Measurements from ENCODE around the gene BRAF.
"Not testable (repeated sequence)": the region's sequence is repeated elsewhere in the genome, so short reads cannot be mapped to it uniquely, and the experiment has no call there.

The BRAF gene

DNA sequence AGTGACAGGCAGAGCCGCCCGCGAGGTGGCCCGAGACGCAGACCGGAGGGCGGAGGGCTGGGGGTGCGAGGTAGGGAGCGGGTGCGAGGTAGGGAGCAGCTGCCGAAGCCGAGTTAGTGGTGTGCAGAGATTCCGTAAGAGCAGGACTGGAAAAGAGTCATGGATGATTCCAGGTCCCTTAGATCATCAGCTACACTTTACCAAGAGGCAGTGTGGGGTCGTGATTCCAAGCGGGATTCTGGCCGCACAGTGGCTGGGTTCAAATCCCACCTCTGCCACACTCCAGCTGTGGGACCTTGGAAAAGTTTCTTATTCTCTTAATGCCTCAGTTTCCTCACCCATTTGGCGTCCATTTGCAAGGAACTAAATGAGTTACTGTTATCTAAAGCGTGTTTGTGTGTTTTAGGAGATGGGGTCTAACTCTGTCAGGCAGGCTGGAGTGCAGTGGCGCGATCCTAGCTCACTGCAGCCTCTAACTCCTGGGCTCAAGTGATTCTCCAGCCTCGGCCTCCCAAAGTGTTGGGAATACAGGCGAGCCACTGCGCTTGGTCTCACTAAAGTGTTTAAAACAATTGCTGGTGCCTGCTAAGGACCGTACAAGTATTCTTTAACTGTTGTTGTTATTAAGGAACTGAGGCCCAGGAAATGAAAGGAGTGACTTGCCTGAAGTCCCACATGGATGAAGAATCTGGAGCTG lies 227.1 kb downstream of the BRAF start:
- no peak for DNase-seq

DNA sequence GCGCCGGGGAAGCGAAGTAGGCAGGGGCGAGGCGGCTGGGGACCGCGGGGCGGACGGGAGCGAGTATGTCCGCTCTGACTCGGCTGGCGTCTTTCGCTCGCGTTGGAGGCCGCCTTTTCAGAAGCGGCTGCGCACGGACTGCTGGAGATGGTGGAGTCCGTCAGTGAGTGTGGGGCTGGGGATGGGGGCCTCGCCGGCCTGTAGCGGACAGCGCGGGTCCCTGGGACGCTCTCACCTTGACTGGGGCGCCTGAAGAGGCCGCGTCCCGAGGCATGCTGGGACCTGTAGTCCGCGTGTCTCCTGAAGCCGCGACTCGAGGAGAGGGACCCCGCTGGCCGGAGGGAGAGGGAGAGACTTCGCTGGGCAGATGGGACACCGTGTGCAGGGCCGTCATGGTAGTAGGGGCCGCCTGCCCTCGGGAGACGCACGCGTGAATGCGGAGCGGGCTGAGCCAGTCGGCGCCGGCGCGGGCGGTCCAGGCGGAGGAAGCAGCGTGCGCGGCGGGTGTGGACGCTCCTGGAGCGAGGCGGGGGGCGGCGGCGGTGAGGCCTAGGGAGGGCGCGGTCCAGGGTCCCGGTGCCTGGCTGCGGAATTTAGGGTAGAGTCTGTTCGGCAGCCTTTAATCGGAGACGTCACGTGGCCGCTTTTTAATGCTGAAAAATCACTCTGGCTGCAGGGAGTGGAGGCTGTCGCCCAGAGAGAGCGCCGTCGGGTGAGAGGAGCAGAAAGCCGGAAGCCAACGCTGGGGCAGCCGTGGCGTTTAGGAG lies 227.9 kb downstream of the BRAF start, which contains the start of gene NDUFB2:
Gene NDUFB2, plus strand, starts transcription at position 29 of the 767 bp plus-strand sequence. Its CDS starts 37 bp downstream, at position 66.
- peak; percentile 56 for DNase-seq

DNA sequence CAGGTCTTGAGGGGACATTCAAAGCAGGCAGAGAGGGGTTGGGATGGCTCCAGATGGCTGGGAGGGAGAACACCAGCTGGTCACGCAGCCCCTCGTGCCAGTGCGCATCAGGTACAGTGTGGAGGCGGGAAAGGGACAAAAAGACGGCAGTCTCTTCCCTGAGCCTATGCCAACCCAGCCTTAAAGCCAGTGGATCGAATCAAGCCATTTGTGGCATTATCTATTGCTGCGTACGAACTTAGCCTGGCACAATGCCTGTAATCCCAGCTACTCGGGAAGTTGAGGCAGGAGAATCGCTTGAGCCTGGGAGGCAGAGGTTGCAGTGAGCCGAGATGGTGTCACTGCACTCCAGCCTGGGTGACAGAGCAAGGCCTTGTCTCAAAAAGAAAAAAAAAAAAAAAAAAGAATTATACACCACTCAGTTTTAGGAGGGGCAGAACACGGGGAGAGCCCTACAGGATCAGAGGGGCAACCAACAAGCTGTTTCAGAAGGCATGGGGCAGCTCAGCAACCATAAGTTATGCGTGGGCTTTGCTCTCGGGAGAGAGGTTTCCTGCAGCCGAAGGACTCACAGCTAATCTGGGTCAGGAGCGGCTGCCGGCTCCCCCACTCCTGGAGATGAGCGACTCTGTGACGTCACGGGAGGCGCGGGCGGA lies 228.6 kb downstream of the BRAF start:
- peak; percentile 89 for DNase-seq

GRCh38 chr7:140695381-140695780 lies 229.3 kb downstream of the BRAF start:
- DNase-seq = no peak

DNA sequence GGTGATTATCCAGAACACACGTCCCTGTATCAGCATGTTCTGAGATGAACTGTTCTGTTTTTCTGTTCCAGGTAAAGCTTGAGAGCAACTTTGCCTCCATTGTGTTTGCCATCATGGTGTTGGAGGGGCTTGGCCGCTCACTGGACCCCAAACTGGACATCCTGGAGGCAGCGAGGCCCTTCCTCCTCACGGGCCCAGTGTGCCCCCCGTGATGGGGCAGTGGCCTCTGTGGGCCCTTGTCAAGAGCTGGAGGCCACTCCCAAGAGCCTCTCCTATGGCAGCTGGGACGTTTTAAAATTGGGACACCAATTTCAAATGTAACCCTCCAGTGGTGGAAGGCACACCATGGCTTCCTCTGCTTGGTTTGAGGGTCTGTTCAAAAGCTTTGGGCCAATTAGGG lies 230.1 kb downstream of the BRAF start:
- no peak for DNase-seq

DNA sequence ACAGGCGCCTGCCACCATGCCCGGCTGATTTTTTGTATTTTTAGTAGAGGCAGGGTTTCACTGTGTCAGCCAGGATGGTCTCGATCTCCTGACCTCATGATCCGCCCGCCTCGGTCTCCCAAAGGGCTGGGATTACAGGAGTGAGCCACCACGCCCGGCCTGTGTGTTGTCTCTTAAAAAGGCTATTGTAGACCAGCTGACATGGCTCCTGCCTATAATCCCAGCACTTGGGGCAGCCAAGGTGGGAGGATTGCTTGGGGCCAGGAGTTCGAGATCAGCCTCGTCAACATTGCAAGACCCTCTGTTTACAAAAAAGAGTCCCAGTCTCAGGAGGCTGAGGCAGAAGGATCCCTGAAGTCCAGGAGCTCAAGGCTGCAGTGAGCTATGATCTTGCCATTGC lies 230.9 kb downstream of the BRAF start:
- not testable (repeated sequence) for DNase-seq

GRCh38 chr7:140691376-140692045 lies 233.2 kb downstream of the BRAF start:
- DNase-seq = no peak

- DNase-seq = no peak
Measured at GRCh38 chr7:140689199-140690152, 235.3 kb downstream of the BRAF start.

DNA sequence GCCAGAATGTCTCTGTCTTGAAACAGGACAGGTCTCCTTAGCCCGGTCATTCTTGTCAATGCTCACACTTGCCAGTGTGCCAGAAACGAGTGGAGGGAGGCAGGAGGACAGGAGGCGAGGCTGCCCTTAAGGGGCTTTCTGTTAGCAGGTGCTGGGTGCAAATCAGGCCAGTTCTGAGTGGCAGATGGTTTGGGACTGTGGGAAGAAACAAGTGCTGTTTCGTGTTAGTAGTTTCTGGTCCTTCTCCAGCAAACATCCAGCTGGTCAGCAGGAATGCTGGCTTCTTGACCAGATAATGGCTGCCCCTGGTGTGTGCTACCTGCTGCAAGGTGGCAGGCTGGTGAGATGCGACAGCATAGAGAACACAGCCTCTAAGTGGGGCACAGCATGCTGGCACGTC lies 236.4 kb downstream of the BRAF start:
- DNase-seq = no peak

- no peak for DNase-seq
Measured at GRCh38 chr7:140686921-140687320, 237.8 kb downstream of the BRAF start.

DNA sequence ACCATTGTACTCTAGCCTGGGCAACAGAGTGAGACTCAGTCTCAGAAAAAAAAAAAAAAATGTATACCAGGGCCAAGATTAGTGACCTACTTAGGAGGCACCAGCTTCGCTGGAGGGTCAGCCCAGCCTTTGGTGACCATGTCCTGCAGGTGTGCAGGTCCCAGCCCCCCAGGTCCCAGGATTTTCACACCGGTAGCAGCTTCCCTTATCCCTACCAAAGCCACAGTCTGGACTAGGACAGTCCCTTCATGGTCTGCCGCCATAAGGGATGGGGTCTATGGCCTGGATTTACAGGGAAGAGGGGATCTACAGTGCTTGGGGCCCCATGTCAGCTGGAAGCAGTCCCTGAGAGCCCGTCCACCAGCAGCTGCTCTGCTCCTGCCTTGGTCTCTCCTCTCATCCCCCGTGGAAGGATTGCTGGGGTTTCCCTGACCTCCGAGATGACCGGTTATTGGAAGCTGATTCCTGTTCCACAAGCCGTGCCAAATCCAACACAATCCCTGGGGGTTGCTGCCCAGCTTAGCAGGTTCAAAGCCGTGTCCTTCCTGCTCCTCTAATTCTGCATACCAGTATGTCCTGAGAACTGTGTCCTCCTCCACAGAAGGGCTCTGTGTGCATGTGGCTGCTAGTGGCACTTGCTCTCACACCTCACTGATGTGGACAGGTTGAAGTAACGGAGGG lies 239.2 kb downstream of the BRAF start:
- no peak for DNase-seq

DNA sequence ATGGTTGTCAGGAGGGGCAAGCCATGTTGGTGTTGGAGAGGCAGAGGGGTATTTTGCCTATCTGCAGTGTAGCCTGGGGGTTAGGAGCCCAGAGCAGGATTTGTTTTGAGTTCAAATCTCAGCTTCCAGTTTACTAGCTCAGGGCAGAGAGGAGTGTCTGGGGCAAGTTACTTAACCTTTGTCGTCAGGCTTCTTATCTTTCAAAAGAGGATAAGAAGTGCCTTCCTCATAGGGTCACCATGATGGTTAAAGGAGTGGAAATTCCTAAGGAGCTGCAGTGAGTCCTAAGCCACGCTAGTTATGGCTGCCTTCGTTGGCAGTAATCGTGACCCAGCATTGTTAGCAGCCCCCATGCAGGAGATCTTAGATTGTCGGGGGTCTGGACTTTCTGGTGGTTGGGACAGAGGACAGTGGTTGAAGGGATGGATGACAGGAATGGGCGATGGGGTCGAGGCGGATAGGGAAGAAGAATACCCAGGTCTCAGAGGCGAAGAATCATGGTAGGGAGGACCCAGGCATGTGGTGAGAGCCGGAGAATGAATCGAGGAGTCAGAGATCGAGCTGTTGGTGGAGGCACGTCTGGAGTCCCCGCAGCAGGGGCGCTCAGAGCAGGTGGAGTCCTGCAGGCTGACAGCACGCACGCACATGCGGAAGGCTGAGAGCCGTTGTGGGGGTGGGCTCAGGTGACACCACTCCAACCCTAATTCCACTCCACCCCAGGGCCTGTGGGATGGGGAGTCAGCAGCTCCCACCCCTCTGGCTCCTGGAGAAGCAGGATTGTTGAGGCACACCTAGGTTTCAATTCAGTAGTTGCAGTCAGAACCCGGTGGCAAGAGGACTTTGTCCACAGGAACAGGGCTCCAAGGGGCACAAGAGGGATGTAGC lies 240.4 kb downstream of the BRAF start:
- DNase-seq = no peak

- DNase-seq = no peak
Measured at GRCh38 chr7:140683657-140684056, 241.1 kb downstream of the BRAF start.

GRCh38 chr7:140681766-140682165 lies 243.0 kb downstream of the BRAF start:
- no peak for DNase-seq

GRCh38 chr7:140680886-140681285 lies 243.8 kb downstream of the BRAF start:
- DNase-seq = no peak

DNA sequence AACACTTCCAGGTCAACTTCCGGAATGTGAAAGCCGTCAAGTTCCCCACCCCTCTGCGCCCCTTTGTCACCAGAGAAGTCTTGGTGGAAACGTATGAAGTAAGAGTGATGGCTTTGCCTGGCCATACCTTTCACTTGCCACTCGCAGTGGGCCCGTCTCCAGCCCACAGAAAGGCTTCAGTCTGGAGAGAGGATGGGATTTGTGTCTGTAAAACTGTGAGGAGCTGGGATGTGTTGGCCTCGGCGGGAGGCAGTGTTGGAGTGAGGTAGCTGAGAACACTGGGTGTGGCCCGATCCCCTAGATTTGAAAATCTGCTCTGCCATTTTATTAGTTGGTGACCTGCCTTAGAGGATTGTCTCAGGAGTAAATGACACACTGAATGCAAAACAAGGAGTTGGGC lies 245.5 kb downstream of the BRAF start:
- no peak for DNase-seq

- DNase-seq = no peak
Measured at GRCh38 chr7:140678816-140679130, 246.0 kb downstream of the BRAF start.

GRCh38 chr7:140678081-140678815 lies 246.5 kb downstream of the BRAF start:
- DNase-seq = no peak

- DNase-seq = no peak
Measured at GRCh38 chr7:140677496-140677895, 247.2 kb downstream of the BRAF start.

DNA sequence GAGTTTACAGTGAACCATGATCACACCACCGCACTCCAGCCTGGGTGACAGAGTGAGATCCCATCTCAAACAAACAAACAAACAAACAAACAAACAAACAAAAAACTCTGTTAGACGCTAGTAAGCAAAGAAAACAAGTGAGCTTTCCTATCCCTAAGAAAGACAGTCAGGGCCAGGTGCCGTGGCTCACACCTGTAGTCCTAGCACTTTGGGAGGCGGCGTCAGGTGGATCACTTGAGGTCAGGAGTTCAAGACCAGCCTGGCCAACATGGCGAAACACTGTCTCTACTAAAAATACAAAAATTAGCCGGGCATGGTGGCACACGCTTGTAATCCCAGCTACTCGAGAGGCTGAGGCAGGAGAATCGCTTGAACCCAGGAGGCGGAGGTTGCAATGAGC lies 247.8 kb downstream of the BRAF start:
- not testable (repeated sequence) for DNase-seq

Data from CD4-positive, alpha-beta T cell treated with Interferon gamma for 1 hour (primary cell).